B cell (primary cell): ENCODE measurements around the gene TRAPPC8. TPM values are rescaled to one million over a fixed set of nuclear protein-coding genes. Genes with fewer than 3 reads are reported as not detected.

Experiments used
- ATAC-seq: fragments of 200-7000 bp; cut with Tn5 transposase; one replicate; pipeline ENCODE4 v1.10.0; 2021; ENCODE audit warnings: low read depth, mild to moderate bottlenecking, moderate number of reproducible peaks, moderate library complexity
- CTCF ChIA-PET: fragments of 350-600 bp; sonication (Branson Sonifier 250); formaldehyde crosslinking; loops from one replicate; lab custom pipeline; 2021; ENCODE audit warnings: antibody characterized with exemption, inconsistent platforms; lab: Charles Lee
- POLR2A ChIA-PET: fragments of 350-600 bp; sonication (Branson Sonifier 250); formaldehyde crosslinking; loops from one replicate; lab custom pipeline; 2021; ENCODE audit warnings: antibody characterized with exemption; lab: Charles Lee
- DNase-seq: peaks from one replicate; pipeline ENCODE4 v3.0.0; 2013
- H2AFZ ChIP-seq: 2 replicates; pipeline ENCODE4 v1.6.1; 2012; ENCODE audit warnings: mild to moderate bottlenecking, low read depth, low read length; ENCODE audit not compliant: insufficient read depth, poor library complexity, severe bottlenecking
- H3K27ac ChIP-seq, 2 donors: 1 replicate in 1 of 2; 2 replicates in 1 of 2; pipeline ENCODE4 v1.5.1; 2012 to 2013; ENCODE audit warnings: low read length in 2 of 2, mild to moderate bottlenecking in 2 of 2, moderate library complexity in 1 of 2
- H3K27me3 ChIP-seq, 4 experiments: fragments of 200-600 bp in 1 of 4; sonication (generic) in 1 of 4; replicated peaks in 1 of 4; 1 replicate in 2 of 4; 2 replicates in 2 of 4; pipeline versions ENCODE4 v1.6.1 to v1.7.0; 2013 to 2016; ENCODE audit warnings: low read length in 3 of 4, mild to moderate bottlenecking in 2 of 4, mixed read lengths in 1 of 4, moderate library complexity in 1 of 4; ENCODE audit not compliant: insufficient read depth in 4 of 4, control insufficient read depth in 3 of 4; ENCODE audit errors: control extremely low read depth in 1 of 4
- H3K36me3 ChIP-seq, 2 experiments: replicated peaks in 1 of 2; 1 replicate in 1 of 2; 2 replicates in 1 of 2; pipeline versions ENCODE4 v1.6.1 to v1.7.1; 2013; ENCODE audit warnings: low read length in 1 of 2; ENCODE audit not compliant: insufficient read depth in 2 of 2, control insufficient read depth in 1 of 2; ENCODE audit errors: control extremely low read depth in 1 of 2, extremely low read depth in 1 of 2
- H3K4me1 ChIP-seq, 2 donors: fragments of 200-600 bp in 1 of 2; sonication (generic) in 1 of 2; 1 replicate in 1 of 2; 2 replicates in 1 of 2; pipeline versions ENCODE4 v1.5.1 to v1.6.1; 2013 to 2017; ENCODE audit warnings: low read length in 2 of 2; ENCODE audit not compliant: control insufficient read depth in 2 of 2, insufficient read depth in 2 of 2
- H3K4me2 ChIP-seq: replicated peaks from 2 replicates; pipeline ENCODE3; 2012; ENCODE audit warnings: mild to moderate bottlenecking, low read depth, low read length; ENCODE audit not compliant: poor library complexity, severe bottlenecking
- H3K4me3 ChIP-seq, 5 experiments: fragments of 200-600 bp in 1 of 5; sonication (generic) in 1 of 5; 1 replicate in 3 of 5; 2 replicates in 2 of 5; pipeline versions ENCODE4 v1.5.1 to v1.7.0; 2011 to 2016; ENCODE audit warnings: low read length in 4 of 5, mild to moderate bottlenecking in 4 of 5, low read depth in 2 of 5, control low read depth in 1 of 5, moderate library complexity in 1 of 5; ENCODE audit not compliant: insufficient read depth in 1 of 5; ENCODE audit errors: control extremely low read depth in 1 of 5, extremely low read depth in 1 of 5
- H3K79me2 ChIP-seq: fragments of 200-600 bp; sonication (generic); one replicate; pipeline ENCODE4 v1.6.0; 2016; ENCODE audit warnings: low read length; ENCODE audit not compliant: control insufficient read depth, insufficient read depth
- H3K9ac ChIP-seq: fragments of 200-600 bp; sonication (generic); 2 replicates; pipeline ENCODE4 v1.6.1; 2017; ENCODE audit warnings: mild to moderate bottlenecking, low read length, moderate library complexity
- H3K9me3 ChIP-seq, 3 donors: one replicate each; pipeline versions ENCODE4 v1.6.1 to v1.7.1; 2013; ENCODE audit warnings: low read length in 2 of 3; ENCODE audit not compliant: control insufficient read depth in 2 of 3, insufficient read depth in 1 of 3; ENCODE audit errors: control extremely low read depth in 1 of 3
- H4K20me1 ChIP-seq: 2 replicates; pipeline ENCODE4 v1.6.0; 2012; ENCODE audit warnings: mild to moderate bottlenecking, low read length; ENCODE audit not compliant: insufficient read depth, control insufficient read depth, poor library complexity, severe bottlenecking
- H3K27ac Mint-ChIP-seq: one replicate; pipeline ENCODE4 v1.8.0; 2021; ENCODE audit warnings: mixed read lengths
- H3K27me3 Mint-ChIP-seq: one replicate; pipeline ENCODE4 v1.8.0; 2021; ENCODE audit warnings: mixed read lengths
- H3K4me1 Mint-ChIP-seq: one replicate; pipeline ENCODE4 v1.8.0; 2021; ENCODE audit warnings: mixed read lengths
- H3K4me3 Mint-ChIP-seq: one replicate; pipeline ENCODE4 v1.8.0; 2021; ENCODE audit warnings: mixed read lengths
- H3K9me3 Mint-ChIP-seq: one replicate; pipeline ENCODE4 v1.8.0; 2022; ENCODE audit warnings: mixed read lengths; ENCODE audit not compliant: insufficient read depth
- CTCF ChIP-seq: fragments of 200-600 bp; IDR thresholded peaks from one replicate; pipeline ENCODE4 v1.8.0; 2022; ENCODE audit warnings: antibody characterized with exemption, mild to moderate bottlenecking
- EZH2 ChIP-seq: IDR thresholded peaks from 2 replicates; pipeline ENCODE4 v1.6.1; 2012; ENCODE audit warnings: borderline replicate concordance, low read depth, mild to moderate bottlenecking, moderate library complexity, low read length; ENCODE audit not compliant: insufficient read depth, poor library complexity, severe bottlenecking
- WGBS: methylation state at CpG from one replicate; pipeline ENCODE4 v1.1.5; 2013; ENCODE audit warnings: missing lambda C conversion rate; ENCODE audit not compliant: insufficient coverage; 5-methylcytosine and 5-hydroxymethylcytosine counted together
- intact Hi-C: fragments of 100-400 bp; cut with micrococcal nuclease; formaldehyde crosslinking; loops from one replicate; pipeline ENCODE4 v1.10.0; 2022
- polyA plus RNA-seq: library from polyadenylated mRNA; depleted of rRNA; stranded (reverse); fragments of >200 nt; gene quantifications from 2 replicates; pipeline ENCODE4 v1.2.3, GENCODE V29; 2012
- total RNA-seq, 2 donors: library from RNA; stranded (reverse); fragments of 120-200 nt in 1 of 2; gene quantifications; 1 replicate in 1 of 2; 2 replicates in 1 of 2; pipeline versions ENCODE4 v1.2.3 to v1.2.4, GENCODE V29; 2013 to 2022

The TRAPPC8 gene
- total and polyA plus RNA-seq, 2 donors (not counting 1 experiment from before 2014, with no cell fraction given) = 53.6 to 95.5 TPM

GRCh38 chr18:31973929-31974546, 31.1 kb upstream of the TRAPPC8 start:
- ChIA-PET CTCF (interaction anchor here (0.7 to 1.2 kb wide), 2 partner anchors 12 to 81 kb away, joined by 3 to 5 read pairs; no protein-coding TSS in a partner anchor), POLR2A (no interaction called here)
- Histone ChIP-seq H3K36me3 (no peaks in the 10 kb centered on the region), H3K27me3 (no peaks in the 10 kb centered on the region), H3K79me2 (no peaks in the 10 kb centered on the region), H3K4me3 (no peak overlapping the region), H2AFZ (no peak overlapping the region), H3K9me3 (peaks cover 6 to 40% (median 31%) of the 10 kb centered on the region in 3 donors), H3K4me1 (no peaks in the 10 kb centered on the region), H3K27ac (no peak overlapping the region), H3K4me2 (no peak overlapping the region), H3K9ac (no peak overlapping the region), H4K20me1 (no peaks in the 10 kb centered on the region)
- Mint-ChIP-seq H3K9me3 (peaks cover 10% of the 10 kb centered on the region), H3K4me1 (no peaks in the 10 kb centered on the region), H3K27ac (no peak overlapping the region), H3K27me3 (no peaks in the 10 kb centered on the region), H3K4me3 (no peak overlapping the region)
- TF ChIP-seq EZH2 (no peak), CTCF (no peak)
- DNase-seq (no peak), ATAC-seq (no peak)
- 95% methylated on average over 4 of the region's 4 CpGs for WGBS
- intact Hi-C loops = loop anchor here (10.0 kb wide), 1 partner anchor 49 kb away; no protein-coding TSS in a partner anchor

- H3K9ac ChIP-seq = no peak overlapping the region
- H3K27me3 ChIP-seq = no peaks in the 10 kb centered on the region
- H3K4me2 ChIP-seq = no peak overlapping the region
- DNase-seq (no peak), ATAC-seq (no peak)
- no peak overlapping the region for H3K4me3 ChIP-seq
- Mint-ChIP-seq H3K27me3 (no peaks in the 10 kb centered on the region), H3K27ac (no peak overlapping the region), H3K4me1 (no peaks in the 10 kb centered on the region), H3K4me3 (no peak overlapping the region), H3K9me3 (peaks cover 7% of the 10 kb centered on the region)
- ChIA-PET CTCF (no interaction called here), POLR2A (no interaction called here)
- H3K27ac ChIP-seq = no peak overlapping the region
- intact Hi-C loops = loop anchor here (10.0 kb wide), 1 partner anchor 46 kb away; no protein-coding TSS in a partner anchor
- no peaks in the 10 kb centered on the region for H4K20me1 ChIP-seq
- no peaks in the 10 kb centered on the region for H3K79me2 ChIP-seq
- peaks cover 4 to 32% (median 24%) of the 10 kb centered on the region in 3 donors for H3K9me3 ChIP-seq
- no peak overlapping the region for H2AFZ ChIP-seq
- H3K4me1 ChIP-seq = no peaks in the 10 kb centered on the region
- WGBS = 80% methylated on average over 1 of the region's 3 CpGs
- no peaks in the 10 kb centered on the region for H3K36me3 ChIP-seq
- TF ChIP-seq EZH2 = no peak
- TF ChIP-seq CTCF = no peak
Measured at GRCh38 chr18:31970617-31971016, 27.7 kb upstream of the TRAPPC8 start.
